ENCODE data around the gene RFFL.

RFFL gene

GRCh38 chr17:35087731-35088355 lies 24.3 kb upstream of the RFFL start:
- TF ChIP-seq CTCF (IDR thresholded peaks at IDR 0.05; ENCODE audit: low read depth, low read length, missing control alignments): no peak
- no peak for DNase-seq (ENCODE audit: extremely low read depth, low read depth)
- H3K4me3 ChIP-seq (replicated peaks; ENCODE audit: low read depth, low read length): peak overlapping the region; percentile 76

DNA sequence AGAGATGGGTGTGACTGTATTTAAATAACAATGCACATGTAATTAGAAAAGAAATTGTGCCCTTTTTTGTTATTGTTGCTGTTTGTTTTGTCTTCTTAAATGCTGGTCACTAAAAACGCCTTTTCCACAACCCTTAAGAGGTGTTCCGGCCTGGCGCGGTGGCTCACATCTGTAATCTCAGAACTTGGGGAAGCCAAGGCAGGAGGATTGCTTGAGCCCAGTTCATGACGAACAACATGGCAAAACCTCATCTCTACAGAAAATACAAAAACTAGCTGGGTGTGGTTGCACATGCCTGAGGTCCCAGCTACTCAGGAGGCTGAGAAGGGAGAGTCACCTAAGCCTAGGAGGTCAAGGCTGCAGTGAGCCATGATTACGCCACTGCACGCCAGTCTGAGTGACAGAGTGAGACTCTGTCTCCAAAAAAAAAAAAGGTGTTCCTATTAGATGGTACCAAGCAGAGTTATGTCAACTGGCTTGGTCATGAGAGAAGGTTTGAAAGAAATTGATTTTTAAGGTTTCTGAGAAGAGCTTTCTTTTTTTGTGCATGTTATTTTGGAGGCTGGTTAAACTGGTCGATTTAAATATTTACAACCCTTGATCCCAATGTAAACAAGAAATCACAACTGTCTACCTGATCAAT lies 23.5 kb upstream of the RFFL start:
- no peak overlapping the region for H3K4me3 ChIP-seq (replicated peaks; ENCODE audit: low read depth, low read length)
- TF ChIP-seq CTCF (IDR thresholded peaks at IDR 0.05; ENCODE audit: low read depth, low read length, missing control alignments): no peak
- no peak for DNase-seq (ENCODE audit: extremely low read depth, low read depth)

- H3K4me3 ChIP-seq (replicated peaks; ENCODE audit: low read depth, low read length): no peak overlapping the region
- TF ChIP-seq CTCF (IDR thresholded peaks at IDR 0.05; ENCODE audit: low read depth, low read length, missing control alignments): no peak
- no peak for DNase-seq (ENCODE audit: extremely low read depth, low read depth)
These were observed 22.7 kb upstream of the RFFL start for GRCh38 chr17:35086164-35086563.

DNA sequence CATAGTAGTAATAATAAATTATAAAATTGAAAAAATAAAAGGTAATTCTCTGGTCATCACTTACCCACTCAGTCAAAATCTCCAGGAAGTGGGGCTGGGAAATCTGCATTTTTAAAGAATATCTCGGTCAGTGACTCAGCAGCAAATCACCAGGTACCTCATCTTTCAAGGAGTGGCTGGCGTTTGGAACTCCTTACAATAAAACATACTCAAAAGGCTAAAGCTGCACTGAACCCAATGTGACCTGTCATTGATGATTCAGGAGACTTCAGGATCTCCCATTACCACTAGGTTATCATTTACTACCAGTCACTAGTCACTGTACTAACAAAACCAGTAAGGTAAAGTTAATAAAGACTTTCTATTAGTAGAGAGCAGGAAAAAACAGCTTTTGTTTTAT lies 21.5 kb upstream of the RFFL start:
- TF ChIP-seq CTCF (IDR thresholded peaks at IDR 0.05; ENCODE audit: low read depth, low read length, missing control alignments): no peak
- DNase-seq (ENCODE audit: extremely low read depth, low read depth): no peak
- no peak overlapping the region for H3K4me3 ChIP-seq (replicated peaks; ENCODE audit: low read depth, low read length)

GRCh38 chr17:35083071-35083470 lies 19.6 kb upstream of the RFFL start:
- no peak for TF ChIP-seq CTCF (IDR thresholded peaks at IDR 0.05; ENCODE audit: low read depth, low read length, missing control alignments)
- H3K4me3 ChIP-seq (replicated peaks; ENCODE audit: low read depth, low read length): no peak overlapping the region
- DNase-seq (ENCODE audit: extremely low read depth, low read depth): no peak

- no peak for TF ChIP-seq CTCF (IDR thresholded peaks at IDR 0.05; ENCODE audit: low read depth, low read length, missing control alignments)
- DNase-seq (ENCODE audit: extremely low read depth, low read depth): peak; percentile 73
- H3K4me3 ChIP-seq (replicated peaks; ENCODE audit: low read depth, low read length): no peak overlapping the region
These were observed 18.7 kb upstream of the RFFL start for GRCh38 chr17:35082073-35082657.

Measured in HFF-Myc (cell line).